Stimulated activated CD4-positive, alpha-beta T cell treated with anti-CD3 and anti-CD28 coated beads, Interleukin-1b, Interleukin-23, amount 100 ng/mL, for 24 hours (primary cell): ENCODE measurements around the gene FKBP14.

Source experiments
- DNase-seq, 4 experiments: peaks; one replicate each; pipeline ENCODE4 v3.0.0-alpha.2; 2020; ENCODE audit warnings: low read depth in 4 of 4, low spot score in 1 of 4

Gene FKBP14, protein sequence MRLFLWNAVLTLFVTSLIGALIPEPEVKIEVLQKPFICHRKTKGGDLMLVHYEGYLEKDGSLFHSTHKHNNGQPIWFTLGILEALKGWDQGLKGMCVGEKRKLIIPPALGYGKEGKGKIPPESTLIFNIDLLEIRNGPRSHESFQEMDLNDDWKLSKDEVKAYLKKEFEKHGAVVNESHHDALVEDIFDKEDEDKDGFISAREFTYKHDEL

DNA sequence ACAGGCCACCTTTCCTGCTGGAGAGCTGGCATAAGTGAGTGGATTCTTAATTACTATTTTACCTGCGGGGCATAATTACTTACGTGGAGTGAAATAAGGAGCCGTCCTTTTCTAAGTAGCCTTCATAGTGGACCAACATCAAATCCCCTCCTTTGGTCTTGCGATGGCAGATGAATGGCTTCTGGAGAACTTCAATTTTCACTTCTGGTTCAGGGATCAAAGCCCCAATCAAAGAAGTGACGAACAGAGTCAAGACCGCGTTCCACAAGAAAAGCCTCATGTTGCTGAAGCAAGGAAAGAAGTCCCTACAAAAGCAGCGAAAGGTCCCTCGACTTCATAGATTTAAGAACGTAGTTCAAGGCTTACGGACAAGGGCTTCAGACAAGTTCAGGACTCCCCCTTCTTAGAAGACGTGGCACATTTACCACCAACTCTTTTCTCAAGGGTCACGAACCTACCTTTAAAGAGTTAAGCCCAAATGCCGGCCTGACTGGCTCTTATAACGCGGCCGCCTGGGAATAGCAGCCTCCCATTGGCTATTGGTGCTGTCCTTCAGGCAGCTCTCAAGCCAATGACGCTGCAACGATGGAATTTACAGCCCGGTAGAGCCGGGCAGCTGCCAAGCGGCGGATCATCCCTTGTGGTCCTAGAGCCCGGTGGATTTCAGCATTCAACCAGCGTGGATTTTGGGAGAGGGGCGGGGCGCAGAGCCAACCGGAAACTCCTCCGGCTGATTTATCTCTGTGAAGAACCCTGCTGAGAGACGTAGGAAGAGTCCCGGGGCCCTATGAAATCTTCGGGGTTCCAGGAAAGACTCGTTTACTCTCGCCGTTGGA is at the start of gene FKBP14:
TSS of gene FKBP14 (minus strand) at position 474 of the 836 bp plus-strand sequence. CDS start at position 280, 194 bp downstream.
- peak; percentile 74 to 83 (median 80) for DNase-seq

DNA sequence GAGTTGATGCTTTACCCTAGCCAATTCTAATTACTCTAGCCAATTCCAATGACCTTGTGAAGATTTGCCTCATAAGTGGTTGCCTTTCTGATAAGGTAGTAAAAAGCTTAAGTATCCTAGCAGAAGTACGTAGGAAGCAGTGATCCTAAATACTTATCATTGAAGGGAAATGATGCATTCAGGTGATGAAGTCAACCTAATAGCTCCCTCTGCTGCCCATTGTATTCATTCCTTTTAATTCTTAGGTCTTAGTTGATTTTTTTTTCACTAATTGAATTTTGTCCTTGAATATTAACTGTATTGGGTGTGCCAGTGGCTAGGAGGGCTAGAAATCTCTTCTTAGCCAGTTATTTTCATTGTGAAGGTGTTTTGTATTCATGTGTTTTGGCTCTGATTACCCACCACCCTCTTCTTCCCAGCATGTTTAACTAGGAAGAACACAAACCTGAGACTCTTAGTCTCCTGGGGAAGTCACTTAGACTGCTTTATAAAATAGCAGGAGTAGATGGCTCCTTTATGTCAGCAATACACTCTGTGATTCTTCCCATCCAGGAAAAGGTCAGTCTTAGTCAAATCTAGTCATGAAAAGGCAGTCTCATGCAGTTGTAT is 48.0 kb upstream of the FKBP14 start:
- DNase-seq = no peak

DNA sequence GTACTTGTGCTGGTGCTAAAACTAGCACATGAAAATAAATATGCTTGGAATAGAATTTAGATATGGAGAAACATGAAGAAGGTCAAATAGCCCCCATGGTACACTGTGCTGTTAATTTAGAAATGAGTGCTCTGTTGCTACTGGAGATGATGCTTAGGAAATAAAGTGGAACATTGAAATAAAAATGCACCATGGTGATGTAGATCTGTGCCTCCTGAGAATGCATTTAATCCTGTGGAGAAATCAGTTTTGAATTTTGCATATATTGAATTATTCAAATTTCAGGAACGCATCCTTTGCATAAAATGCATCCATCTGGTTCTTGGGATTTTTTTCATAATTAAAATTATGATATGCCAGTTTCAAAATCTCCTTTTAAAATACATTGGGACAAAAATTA is 46.2 kb upstream of the FKBP14 start:
- DNase-seq = no peak

DNA sequence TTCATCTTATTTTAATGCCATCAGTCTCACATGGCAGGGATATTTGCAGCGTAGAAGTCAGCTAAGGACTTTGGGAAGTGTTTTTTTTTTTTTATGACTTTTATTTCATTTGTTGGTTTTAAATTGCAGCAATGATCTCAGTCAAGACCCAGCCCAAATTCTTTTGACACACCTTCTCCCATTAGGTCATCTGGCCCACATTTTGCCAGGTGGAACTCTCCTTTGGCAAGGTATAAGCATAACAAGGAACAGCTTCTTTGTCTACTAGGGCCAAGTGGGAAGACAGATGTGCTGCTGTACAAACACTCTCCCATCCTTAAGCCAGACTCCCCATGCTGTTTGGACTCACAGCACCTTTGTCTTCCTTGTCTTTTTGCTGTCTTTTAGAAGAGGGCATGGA is 43.5 kb upstream of the FKBP14 start:
- no peak for DNase-seq

DNA sequence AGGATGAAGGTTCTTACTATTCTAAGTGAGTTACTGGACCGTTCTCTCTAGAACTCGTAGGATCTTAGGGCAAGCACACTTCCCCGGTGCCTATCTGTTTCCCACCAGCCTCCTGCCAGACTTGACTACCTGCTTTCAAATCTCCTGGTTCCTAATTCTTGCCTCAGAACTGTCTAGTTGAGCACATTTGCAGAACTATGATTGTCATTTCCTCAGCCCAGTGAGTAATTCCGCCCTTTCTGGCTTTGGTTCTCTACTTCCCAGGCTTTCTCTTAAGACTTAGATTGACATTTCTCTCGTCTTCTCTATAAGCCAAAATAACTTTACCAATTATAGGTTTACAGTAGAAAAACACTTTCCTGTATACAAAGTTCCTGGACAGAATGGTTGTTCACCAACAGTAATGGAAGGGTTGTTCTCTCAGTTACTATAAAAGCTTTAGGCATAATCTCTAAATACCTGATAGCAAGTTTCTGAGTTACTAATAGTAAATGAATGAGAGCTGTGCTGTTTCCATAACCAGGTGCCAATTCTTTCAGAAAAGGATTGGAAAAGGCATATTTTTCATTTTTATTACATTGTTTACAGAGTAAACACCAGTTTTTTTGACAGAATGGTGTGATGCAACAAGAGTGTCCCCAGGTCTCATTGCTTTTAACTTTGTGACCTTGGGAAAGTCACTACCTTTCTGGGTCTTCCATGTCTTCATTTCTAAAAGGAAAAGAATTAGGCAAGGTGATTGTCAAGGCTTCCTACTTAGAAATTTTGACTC is 42.8 kb upstream of the FKBP14 start:
- no peak for DNase-seq

DNA sequence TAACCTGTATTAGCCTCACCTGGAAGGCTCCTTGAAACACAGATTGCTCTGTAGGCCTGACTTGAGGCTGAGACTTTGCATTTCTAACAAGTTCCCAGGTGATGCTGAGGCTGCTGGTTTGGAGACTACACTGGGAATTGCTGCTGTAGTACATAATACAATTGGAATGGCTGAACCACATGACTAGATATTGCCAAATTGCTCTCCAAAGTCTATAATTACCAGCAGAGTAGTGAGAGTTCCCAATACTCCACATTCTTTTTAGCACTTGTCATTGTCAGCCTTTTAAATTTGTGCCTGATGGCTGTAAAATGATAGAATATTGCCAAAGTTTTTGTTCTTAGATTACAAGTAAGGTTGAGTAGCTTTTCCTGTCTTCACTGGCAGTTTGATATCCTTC is 41.6 kb upstream of the FKBP14 start:
- DNase-seq = no peak

DNA sequence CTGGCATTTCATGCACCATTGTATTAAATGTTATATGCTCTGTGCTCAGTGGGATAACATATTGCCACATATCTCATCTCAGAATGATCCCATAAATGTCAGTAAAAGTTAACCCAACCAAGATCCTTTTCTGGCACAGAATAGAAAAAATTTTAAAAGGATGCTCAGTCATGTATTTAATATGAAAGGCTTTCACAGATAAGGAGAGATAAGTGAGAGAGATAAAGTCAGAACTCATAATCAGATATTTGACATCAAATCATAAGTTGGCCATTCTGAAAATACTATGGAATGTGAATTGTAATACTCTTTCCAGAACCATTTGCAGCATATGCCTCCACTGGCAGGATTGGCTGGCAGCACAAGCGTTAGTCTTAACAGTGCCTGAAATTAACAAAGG is 40.2 kb upstream of the FKBP14 start:
- DNase-seq = no peak

DNA sequence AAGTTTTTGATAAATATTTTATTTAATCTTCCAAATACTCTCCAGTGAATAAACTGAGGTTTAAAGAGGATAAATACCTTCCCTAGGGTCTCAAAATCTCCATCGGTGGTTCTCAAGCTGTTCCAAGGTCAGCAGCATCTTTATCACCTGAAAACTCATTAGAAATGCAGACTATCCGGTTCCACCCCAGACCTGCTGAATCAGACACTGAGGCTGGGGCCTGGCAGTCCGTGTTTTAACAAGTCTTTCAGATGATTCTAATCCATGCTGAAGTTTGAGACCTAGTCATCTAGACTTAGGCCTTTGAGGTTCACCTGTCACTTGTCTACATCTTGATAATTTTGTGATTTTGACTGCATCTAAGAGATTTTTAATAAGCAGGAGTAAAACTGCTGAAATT is 39.2 kb upstream of the FKBP14 start:
- DNase-seq = no peak

DNA sequence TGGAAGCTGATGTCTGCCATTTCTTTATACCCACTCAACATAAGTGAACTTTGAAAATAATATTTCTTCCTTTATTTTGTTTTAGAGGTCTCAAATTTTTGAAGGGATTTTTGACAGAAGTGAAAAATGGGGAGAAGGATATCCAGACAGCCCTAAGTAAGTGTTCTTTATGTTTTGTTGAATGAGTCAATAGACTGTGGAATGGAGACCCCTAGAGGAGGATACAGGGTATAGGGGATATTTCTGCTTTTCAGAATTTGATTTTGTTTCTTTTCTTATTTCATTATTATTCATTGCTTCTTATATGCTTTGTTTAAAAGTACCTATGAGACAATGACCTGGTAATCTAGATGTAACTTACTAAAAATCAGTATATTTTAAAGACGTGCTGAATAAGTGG is 36.1 kb upstream of the FKBP14 start:
- DNase-seq = no peak

DNA sequence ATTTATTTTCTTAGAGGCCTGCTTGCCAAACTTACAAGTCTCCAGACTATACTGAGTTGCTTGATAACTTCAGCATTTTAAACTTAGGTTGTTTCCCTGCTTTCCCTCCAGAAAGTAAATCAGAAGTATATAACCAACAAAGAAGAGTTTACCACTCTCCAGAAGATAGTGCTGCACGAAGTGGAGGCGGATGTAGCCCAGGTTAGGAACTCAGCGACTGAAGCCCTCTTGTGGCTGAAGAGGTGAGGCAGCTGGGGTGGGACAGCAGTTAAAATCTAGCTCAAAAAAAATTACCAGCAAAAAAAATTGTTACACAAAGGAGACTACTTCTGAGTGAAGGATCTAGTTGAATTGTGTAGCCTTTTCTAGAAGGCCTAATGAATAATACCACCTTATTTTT is 35.3 kb upstream of the FKBP14 start:
- DNase-seq = peak in 1 of 4 experiments; percentile 4

DNA sequence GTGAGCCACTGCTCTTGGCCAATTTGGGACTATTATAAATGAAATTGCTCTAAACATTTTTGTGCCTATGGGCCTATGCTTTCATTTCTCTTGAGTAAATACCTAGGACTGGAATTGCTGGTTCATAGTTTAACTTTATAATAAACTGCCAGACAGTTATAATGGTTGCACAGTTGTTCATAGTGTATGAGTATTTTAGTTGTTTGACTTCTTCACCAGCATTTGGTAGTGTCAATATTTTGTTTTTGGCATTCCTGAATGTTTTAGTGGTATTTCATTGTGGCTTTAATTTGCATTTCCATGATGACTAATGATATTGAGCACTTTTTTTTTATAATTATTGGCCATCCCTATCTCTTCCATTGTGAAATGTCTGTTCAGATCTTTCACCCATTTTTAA is 31.2 kb upstream of the FKBP14 start:
- DNase-seq = no peak

DNA sequence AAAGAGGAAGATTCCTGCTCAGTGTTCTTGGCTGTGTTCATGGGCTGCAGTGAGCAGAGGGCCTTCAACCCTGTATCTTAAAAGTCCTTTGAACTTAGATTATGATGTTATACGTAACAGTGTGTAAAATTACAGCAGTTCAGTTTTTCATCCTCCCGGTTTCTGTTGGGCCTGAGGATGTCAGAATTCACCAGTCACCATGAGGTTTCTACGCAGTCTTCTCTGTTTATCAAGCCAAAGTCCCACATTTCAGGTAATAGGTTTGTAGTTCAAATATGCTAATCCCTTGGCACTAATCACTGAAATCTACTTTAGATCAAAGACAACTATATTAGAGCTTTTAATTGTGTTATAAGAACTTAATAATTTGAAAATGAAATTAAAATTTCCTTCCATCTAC is 26.6 kb upstream of the FKBP14 start:
- no peak for DNase-seq

DNA sequence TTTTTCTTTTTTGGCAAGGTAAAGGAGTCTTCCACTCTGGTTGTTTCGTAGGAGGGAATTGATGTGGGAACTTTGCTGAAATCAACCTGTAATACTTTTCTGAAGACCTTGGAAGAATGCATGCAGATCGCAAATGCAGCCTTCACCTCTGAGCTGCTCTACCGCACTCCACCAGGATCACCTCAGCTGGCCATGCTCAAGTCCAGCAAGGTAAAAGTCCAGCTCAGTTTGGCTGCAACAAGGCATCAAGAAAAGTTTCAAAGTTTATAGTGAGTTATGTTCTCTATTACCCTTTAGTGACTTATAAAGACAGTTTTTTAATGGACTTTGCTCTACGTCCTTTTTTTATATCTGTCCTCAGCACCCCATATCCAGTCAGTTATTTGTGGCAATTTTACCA is 22.7 kb upstream of the FKBP14 start:
- no peak for DNase-seq

DNA sequence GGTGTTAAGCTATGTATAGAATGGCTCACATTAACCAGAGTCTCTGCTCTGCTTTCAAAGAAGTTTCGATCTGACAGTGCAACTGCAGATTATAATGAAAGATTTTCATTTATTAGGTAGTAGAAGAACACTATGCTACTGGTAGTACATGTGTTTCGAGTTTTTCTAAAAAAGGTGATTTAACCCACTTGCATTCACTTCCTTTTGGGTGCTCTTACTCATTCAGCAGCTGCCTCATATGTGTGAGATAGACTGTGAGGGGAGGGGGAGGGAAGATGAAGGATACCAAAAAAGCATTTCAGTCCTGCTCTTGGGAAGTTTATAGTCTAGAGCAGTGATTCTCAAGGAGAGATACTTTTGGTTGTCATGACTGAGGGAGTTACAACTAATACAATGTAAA is 22.1 kb upstream of the FKBP14 start:
- DNase-seq = no peak

DNA sequence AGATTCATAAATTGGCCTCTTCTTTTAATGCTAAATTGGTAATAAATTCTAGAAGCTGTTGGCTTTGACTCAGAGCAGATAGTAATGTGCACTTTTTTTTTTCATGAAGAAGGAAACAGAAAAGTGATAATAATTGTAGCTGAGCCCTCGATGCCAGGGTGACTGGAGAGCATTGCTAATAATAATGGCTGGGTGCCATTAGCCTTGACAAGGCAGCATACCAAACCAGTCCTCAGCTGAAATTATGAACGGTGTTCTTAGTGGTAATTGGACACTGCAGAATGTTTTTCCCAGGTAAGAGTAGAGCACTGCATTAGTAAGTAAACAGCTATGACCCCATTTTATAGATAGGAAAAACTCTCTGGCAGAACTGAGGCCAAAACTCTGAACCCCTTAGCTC is 20.6 kb upstream of the FKBP14 start:
- no peak for DNase-seq

DNA sequence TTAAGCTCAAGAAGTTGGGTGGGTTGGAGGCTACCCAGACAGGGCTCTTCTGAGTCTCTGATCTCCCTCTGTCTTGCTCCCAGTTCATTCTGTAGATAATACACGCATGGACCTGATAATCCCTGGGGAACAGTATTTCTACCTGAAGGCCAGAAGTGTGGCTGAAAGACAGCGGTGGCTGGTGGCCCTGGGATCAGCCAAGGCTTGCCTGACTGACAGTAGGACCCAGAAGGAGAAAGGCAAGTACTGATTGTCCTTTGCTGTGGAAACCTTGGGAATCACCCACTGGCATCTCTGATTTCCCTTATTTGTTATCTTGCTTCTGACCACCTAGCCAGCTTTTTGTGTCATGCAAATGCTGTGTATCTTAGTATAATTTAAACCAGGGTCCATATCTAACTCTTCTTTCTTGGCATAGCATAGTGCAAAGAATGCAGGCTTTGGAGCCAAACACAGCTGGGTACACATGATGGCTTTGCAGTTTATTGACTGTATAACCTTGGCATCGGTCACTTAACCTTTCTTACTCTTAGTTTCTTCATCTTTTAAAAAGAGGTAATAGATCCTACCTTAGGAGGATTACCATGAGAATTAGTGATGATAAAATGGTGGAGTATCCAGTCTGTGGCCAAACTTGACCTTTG is 19.7 kb upstream of the FKBP14 start:
- no peak for DNase-seq

DNA sequence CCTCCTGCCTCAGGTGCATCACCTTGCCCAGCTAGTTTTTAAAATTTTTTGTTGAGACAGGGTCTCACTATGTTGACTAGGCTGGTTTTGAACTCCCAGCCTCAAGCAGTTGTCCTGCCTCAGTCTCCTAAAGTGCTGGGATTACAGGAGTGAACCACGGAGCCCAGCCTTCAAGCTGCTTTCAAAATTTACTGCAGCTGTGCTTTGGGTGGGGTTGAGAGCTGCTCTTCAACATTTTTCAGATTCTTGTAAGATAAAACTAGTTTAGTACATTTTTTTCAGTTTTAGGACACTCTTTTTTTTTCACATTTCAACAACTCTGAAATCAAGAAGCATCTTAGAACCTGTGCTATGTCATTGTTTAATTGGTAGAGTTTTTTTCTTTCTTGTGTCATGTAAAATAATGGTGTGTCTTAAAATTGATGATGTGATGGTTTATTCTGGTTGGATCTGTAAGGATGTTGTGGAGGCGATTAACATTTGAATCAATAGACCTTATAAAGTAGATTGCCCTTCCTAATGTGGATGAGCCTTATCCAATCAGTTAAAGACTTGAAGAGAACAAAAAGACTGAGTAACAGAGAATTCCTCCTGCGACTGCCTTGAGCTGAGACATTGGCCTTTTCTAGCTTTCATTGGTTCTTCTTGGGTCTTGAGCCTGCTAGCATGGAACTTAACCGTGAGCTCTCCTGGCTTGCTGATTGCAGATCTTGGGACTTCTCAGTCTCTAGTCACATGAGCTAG is 15.2 kb upstream of the FKBP14 start:
- DNase-seq = no peak

DNA sequence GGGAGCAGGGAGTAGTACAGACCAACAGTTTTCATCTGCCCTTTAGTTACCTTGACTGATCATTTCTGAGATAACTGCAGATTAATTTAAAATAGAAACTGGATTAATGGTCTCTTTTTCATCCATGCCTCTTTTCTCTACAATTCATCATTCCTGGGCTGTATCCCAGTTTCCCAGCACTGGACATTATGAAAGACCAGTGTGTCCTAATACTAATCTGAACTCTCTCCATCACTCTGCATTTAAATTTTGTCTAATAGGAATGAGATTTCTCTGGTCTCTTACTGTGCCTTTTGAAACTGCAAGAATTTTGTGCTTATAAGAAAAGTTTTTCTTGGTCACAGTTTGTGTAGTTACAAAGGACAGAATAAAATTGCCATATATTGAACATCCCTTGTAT is 14.4 kb upstream of the FKBP14 start:
- DNase-seq = no peak

DNA sequence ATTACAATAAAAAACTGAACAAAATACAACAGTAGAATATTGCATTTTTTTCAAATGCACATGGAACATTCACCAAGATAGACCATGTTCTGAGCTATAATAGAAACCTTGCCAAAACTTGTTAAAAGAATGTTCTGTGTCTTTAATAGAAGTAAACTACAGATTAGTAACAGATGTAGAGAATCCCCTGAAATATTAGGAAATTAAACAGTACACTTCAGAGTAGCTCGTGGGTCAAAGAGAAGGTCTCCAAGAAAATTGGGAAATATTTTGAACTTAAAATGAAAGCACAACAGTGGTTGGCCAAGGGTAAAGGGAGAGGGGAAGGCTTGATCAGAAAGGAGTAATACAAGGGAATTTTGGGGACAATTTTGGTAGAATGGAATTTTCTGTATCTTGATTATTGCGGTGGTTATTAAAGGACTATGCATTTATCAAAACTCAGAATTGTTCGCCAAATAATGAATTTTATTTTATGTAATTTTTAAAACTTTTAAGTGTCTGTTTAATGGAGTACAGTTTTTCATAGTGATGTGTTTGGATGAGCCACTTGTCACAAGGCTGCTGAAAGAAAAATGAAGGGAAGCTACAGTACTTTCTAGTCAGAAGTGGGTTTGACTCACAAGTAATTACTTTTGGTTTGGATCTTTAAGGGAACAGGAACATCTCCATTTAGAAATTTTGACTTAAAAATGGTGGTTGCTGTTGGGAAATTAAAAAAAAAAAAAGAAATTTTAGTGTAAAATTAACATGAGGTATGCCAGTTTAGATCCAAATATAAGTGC is 11.9 kb upstream of the FKBP14 start:
- no peak for DNase-seq

DNA sequence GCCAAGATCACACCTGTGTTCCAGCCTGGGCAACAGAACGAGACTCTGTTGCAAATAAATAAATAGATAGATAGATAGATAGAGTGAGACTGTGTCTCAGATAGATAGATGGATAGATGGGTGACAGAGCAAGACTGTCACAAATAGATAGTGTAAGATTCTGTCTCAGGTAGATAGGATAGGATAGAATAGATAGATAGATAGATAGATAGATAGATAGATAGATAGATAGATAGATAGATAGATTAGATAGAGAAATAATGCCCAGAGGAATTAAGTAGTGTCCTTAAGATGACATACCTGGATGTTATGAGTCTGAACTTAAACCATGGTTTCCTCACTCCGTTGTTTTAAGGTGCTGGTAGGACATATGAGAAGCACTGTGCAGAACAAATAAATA is 9.7 kb upstream of the FKBP14 start:
- DNase-seq = no peak
